Cardiac muscle cell (in vitro differentiated cells and primary cell): ENCODE measurements around the gene SDK2. TPM values are rescaled to one million over a fixed set of nuclear protein-coding genes. Genes with fewer than 3 reads are reported as not detected.

Experiments
- DNase-seq, 2 donors: peaks; one replicate each; pipeline versions ENCODE4 v3.0.0 to v3.0.0-alpha.2; 2010 to 2017; ENCODE audit warnings: low read depth in 1 of 2, low spot score in 1 of 2
- H3K27ac ChIP-seq: fragments of 200-600 bp; sonication (generic); 2 replicates; pipeline ENCODE4 v1.5.1; 2016
- H3K27me3 ChIP-seq: fragments of 200-600 bp; sonication (generic); 2 replicates; pipeline ENCODE4 v1.6.0; 2016; ENCODE audit warnings: control low read depth
- H3K36me3 ChIP-seq: fragments of 200-600 bp; sonication (generic); 2 replicates; pipeline ENCODE4 v1.5.1; 2016; ENCODE audit warnings: control low read depth
- H3K4me1 ChIP-seq: fragments of 200-600 bp; sonication (generic); 2 replicates; pipeline ENCODE4 v1.8.1; 2017; ENCODE audit warnings: low read depth, mild to moderate bottlenecking, mixed run types
- H3K4me3 ChIP-seq: fragments of 200-600 bp; sonication (generic); 2 replicates; pipeline ENCODE4 v1.5.1; 2016; ENCODE audit warnings: mild to moderate bottlenecking
- H3K9me3 ChIP-seq: fragments of 200-600 bp; sonication (generic); 2 replicates; pipeline ENCODE4 v1.5.1; 2017; ENCODE audit warnings: low read depth, mild to moderate bottlenecking, control low read depth
- polyA plus RNA-seq: library from polyadenylated mRNA; unstranded; fragments of >200 nt; fragmentation: Nextera tagmentation; extraction: Ambion mirVana; gene quantifications from 2 replicates; pipeline ENCODE4 v1.2.1, GENCODE V29; 2016
- total RNA-seq: library from RNA; depleted of rRNA; stranded (reverse); fragments of >200 nt; gene quantifications from 2 replicates; pipeline ENCODE4 v1.2.3, GENCODE V29; 2016
- TF ChIP-seq, protein P1 (sequence below): IDR thresholded peaks from 2 replicates; pipeline ENCODE4 v1.5.1; 2012; ENCODE audit warnings: low read depth, mild to moderate bottlenecking, low read length

SDK2 gene
- total and polyA plus RNA-seq, 2 experiments from 2014 or later = 11.8 to 46.8 TPM

- Histone ChIP-seq H3K9me3 (no peaks in the 10 kb centered on the region), H3K27ac (no peak overlapping the region), H3K27me3 (no peaks in the 10 kb centered on the region), H3K36me3 (no peaks in the 10 kb centered on the region), H3K4me1 (peaks cover 19% of the 10 kb centered on the region), H3K4me3 (no peak overlapping the region)
- DNase-seq = no peak
- TF ChIP-seq, protein P1, sequence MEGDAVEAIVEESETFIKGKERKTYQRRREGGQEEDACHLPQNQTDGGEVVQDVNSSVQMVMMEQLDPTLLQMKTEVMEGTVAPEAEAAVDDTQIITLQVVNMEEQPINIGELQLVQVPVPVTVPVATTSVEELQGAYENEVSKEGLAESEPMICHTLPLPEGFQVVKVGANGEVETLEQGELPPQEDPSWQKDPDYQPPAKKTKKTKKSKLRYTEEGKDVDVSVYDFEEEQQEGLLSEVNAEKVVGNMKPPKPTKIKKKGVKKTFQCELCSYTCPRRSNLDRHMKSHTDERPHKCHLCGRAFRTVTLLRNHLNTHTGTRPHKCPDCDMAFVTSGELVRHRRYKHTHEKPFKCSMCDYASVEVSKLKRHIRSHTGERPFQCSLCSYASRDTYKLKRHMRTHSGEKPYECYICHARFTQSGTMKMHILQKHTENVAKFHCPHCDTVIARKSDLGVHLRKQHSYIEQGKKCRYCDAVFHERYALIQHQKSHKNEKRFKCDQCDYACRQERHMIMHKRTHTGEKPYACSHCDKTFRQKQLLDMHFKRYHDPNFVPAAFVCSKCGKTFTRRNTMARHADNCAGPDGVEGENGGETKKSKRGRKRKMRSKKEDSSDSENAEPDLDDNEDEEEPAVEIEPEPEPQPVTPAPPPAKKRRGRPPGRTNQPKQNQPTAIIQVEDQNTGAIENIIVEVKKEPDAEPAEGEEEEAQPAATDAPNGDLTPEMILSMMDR = no peak
These were observed 75.3 kb downstream of the SDK2 start for GRCh38 chr17:73568934-73569333.

DNA sequence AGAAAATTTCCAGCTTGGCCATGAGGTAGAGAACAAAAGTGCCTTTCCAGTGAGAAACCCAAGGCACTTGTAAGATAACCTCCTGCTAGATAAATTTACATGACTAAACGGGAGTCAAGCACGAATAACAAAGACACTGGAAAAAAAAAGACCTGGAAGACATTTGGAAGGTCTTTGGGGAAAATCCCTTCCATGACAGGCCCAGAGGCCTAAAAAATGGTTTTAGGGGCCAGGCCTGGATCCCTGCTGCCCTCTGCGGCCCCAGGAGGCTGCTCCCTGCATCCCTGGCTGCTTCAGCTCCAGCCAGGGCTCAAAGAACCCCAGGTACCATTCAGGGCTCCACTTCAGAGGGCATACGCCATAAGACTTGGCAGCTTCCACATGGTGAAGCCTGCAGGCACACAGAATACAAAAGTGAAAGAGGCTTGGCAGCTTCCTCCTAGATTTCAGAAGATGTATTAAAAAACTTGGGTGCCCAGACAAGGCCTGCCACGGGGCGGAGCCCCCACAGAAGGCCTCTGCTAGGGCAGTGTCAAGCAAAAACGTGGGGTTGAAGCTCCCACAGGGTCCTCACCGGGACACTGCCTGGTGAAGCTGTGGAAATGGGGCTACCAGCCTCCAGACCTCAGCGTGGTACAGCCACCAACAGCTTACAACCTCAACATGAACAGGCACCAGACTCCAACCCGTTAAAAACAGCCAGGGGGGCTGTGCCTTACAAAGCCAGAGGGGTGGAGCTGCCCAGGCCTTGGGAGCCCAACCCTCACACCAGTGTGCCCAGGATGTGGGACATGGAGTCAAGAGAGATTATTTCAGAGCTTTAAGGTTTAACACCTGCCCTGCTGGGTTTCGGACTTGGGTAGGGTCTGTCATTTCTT is 77.1 kb downstream of the SDK2 start:
- Histone ChIP-seq H3K9me3 (no peaks in the 10 kb centered on the region), H3K4me3 (no peak overlapping the region), H3K36me3 (no peaks in the 10 kb centered on the region), H3K27ac (peak overlapping the region; percentile 62), H3K4me1 (peaks cover 19% of the 10 kb centered on the region), H3K27me3 (no peaks in the 10 kb centered on the region)
- TF ChIP-seq, protein P1 = no peak
- DNase-seq = no peak

- TF ChIP-seq, protein P1 = no peak
- peaks cover 16% of the 10 kb centered on the region for H3K4me1 ChIP-seq
These were observed 79.4 kb downstream of the SDK2 start for GRCh38 chr17:73564843-73565242.

DNA sequence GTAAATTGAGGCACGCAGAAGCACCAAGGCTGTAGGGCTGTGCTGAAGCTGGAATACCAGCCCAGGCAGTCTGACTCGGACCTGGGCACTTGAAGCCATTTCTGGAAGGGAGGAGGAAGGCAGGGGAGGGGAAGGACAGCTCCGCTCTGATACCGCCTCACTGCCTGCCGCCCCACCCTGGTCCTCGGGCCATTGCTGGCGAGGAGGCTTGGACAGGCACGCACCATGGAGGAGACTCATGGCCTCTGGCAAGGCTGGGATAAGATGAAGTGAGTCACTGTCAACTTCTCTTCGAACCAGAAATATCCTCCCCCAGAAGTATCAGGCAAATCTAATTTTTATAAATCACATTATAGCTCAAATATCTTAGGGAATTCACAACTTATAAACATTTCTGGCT is 81.3 kb downstream of the SDK2 start:
- no peak for DNase-seq
- Histone ChIP-seq H3K36me3 (no peaks in the 10 kb centered on the region), H3K27ac (no peak overlapping the region), H3K4me3 (no peak overlapping the region), H3K27me3 (no peaks in the 10 kb centered on the region), H3K4me1 (peaks cover 16% of the 10 kb centered on the region), H3K9me3 (no peaks in the 10 kb centered on the region)
- TF ChIP-seq, protein P1 = no peak

More at GRCh38 chr17:73564843-73565242, 79.4 kb downstream of the SDK2 start:
- Histone ChIP-seq H3K4me3 (no peak overlapping the region), H3K27me3 (no peaks in the 10 kb centered on the region), H3K9me3 (no peaks in the 10 kb centered on the region), H3K27ac (no peak overlapping the region), H3K36me3 (no peaks in the 10 kb centered on the region)
- no peak for DNase-seq

DNA sequence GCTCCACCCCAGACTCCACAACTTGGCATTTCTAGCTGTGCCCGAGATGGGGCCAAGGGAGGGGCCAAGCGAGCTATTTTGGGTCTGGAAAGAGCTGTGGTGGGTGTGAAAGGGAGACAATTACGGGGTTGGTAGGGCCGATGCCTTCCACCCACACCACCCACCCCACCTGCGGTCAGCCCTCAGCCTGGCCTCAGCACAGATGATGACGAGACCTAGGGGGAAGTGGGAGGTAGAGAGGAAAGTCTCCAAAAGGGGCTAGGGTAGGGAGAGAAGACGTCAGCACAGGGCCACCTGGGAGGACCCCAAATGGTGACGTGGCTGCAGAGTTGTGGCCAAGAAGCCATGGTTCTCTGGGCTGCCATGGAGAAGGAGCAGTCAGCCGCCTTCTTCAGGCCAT is 83.1 kb downstream of the SDK2 start:
- Histone ChIP-seq H3K27ac (no peak overlapping the region), H3K4me3 (no peak overlapping the region), H3K27me3 (no peaks in the 10 kb centered on the region), H3K36me3 (no peaks in the 10 kb centered on the region), H3K9me3 (no peaks in the 10 kb centered on the region), H3K4me1 (no peaks in the 10 kb centered on the region)
- no peak for DNase-seq
- TF ChIP-seq, protein P1 = no peak
